Naive thymus-derived CD4-positive, alpha-beta T cell (primary cell): ENCODE results near the gene SLC2A13. TPM values are rescaled to one million over a fixed set of nuclear protein-coding genes. Genes with fewer than 3 reads are reported as not detected.
"Not testable (repeated sequence)": the region's sequence is repeated elsewhere in the genome, so short reads cannot be mapped to it uniquely, and the experiment has no call there.

Experiments used
- ATAC-seq: fragments of 150-1000 bp; cut with Tn5 transposase; 2 replicates; pipeline ENCODE4 v1.10.0; 2021; ENCODE audit warnings: mild to moderate bottlenecking, moderate library complexity
- CTCF ChIA-PET: fragments of 350-600 bp; sonication (Branson Sonifier 250); formaldehyde crosslinking; loops from one replicate; lab custom pipeline; 2021; ENCODE audit warnings: antibody characterized with exemption; lab: Charles Lee
- POLR2A ChIA-PET: fragments of 350-600 bp; sonication (Branson Sonifier 250); formaldehyde crosslinking; loops from one replicate; lab custom pipeline; 2021; ENCODE audit warnings: antibody characterized with exemption, inconsistent platforms; lab: Charles Lee
- DNase-seq, 9 donors: peaks; one replicate each; pipeline versions ENCODE4 v3.0.0 to v3.0.0-alpha.2; 2020 to 2022; ENCODE audit warnings: mixed read lengths in 1 of 9
- H3K27ac ChIP-seq: one replicate; pipeline ENCODE4 v1.7.0; 2013; ENCODE audit warnings: mild to moderate bottlenecking, low read depth, low read length, moderate library complexity
- H3K27me3 ChIP-seq, 2 donors: one replicate each; pipeline ENCODE4 v1.7.0; 2013; ENCODE audit warnings: low read length in 2 of 2, mild to moderate bottlenecking in 2 of 2, moderate library complexity in 2 of 2; ENCODE audit not compliant: control insufficient read depth in 2 of 2, insufficient read depth in 2 of 2
- H3K36me3 ChIP-seq, 3 experiments: 1 replicate in 2 of 3; 2 replicates in 1 of 3; pipeline ENCODE4 v1.7.0; 2013; ENCODE audit warnings: low read length in 3 of 3, mild to moderate bottlenecking in 3 of 3, moderate library complexity in 1 of 3; ENCODE audit not compliant: insufficient read depth in 3 of 3, control insufficient read depth in 2 of 3
- H3K4me1 ChIP-seq, 2 donors: one replicate each; pipeline ENCODE4 v1.7.0; 2013; ENCODE audit warnings: low read length in 2 of 2, mild to moderate bottlenecking in 2 of 2, moderate library complexity in 1 of 2; ENCODE audit not compliant: control insufficient read depth in 2 of 2, insufficient read depth in 2 of 2
- H3K4me3 ChIP-seq: 2 replicates; pipeline ENCODE4 v1.7.0; 2013; ENCODE audit warnings: mild to moderate bottlenecking, low read length
- H3K9me3 ChIP-seq, 3 experiments: 1 replicate in 2 of 3; 2 replicates in 1 of 3; pipeline ENCODE4 v1.7.0; 2013; ENCODE audit warnings: low read length in 3 of 3; ENCODE audit not compliant: control insufficient read depth in 2 of 3
- H3K27ac Mint-ChIP-seq, 9 donors: one replicate each; pipeline ENCODE4 v1.8.0; 2020 to 2022; ENCODE audit warnings: mixed read lengths in 9 of 9, mild to moderate bottlenecking in 8 of 9, moderate library complexity in 5 of 9, inconsistent platforms in 2 of 9
- H3K27me3 Mint-ChIP-seq, 5 donors: one replicate each; pipeline ENCODE4 v1.8.0; 2021 to 2022; ENCODE audit warnings: mixed read lengths in 5 of 5, mild to moderate bottlenecking in 1 of 5
- H3K36me3 Mint-ChIP-seq, 5 donors: one replicate each; pipeline ENCODE4 v1.8.0; 2020 to 2022; ENCODE audit warnings: mixed read lengths in 5 of 5, mild to moderate bottlenecking in 3 of 5, inconsistent platforms in 1 of 5
- H3K4me1 Mint-ChIP-seq, 7 donors: one replicate each; pipeline ENCODE4 v1.8.0; 2020 to 2022; ENCODE audit warnings: mixed read lengths in 7 of 7, mild to moderate bottlenecking in 3 of 7, inconsistent platforms in 1 of 7
- H3K4me3 Mint-ChIP-seq, 10 donors: one replicate each; pipeline ENCODE4 v1.8.0; 2020 to 2022; ENCODE audit warnings: mild to moderate bottlenecking in 10 of 10, mixed read lengths in 10 of 10, moderate library complexity in 6 of 10, inconsistent platforms in 2 of 10
- H3K9me3 Mint-ChIP-seq, 11 donors: one replicate each; pipeline ENCODE4 v1.8.0; 2020 to 2022; ENCODE audit warnings: mixed read lengths in 11 of 11, mild to moderate bottlenecking in 4 of 11, inconsistent platforms in 1 of 11, moderate library complexity in 1 of 11
- intact Hi-C, 2 donors: fragments of 100-400 bp; cut with micrococcal nuclease; formaldehyde crosslinking; loops; one replicate each; pipeline ENCODE4 v1.15.1; 2023
- polyA plus RNA-seq, 2 donors: library from polyadenylated mRNA; unstranded; fragments of 300-500 nt; fragmentation: Illumina TruSeq; gene quantifications; one replicate each; pipeline ENCODE4 v1.2.3, GENCODE V29; 2021
- total RNA-seq, 6 experiments: library from RNA in 5 of 6; stranded (reverse) in 5 of 6; gene quantifications; 1 replicate in 5 of 6; 2 replicates in 1 of 6; pipeline ENCODE4 v1.2.3 and lab custom pipeline; 2021 to 2026

SLC2A13 gene
- total and polyA plus RNA-seq, 7 experiments from 2014 or later, result 1.2 to 5.8 (median 4.4) TPM

GRCh38 chr12:40055776-40056175 lies 50.1 kb downstream of the SLC2A13 start:
- DNase-seq (no peak), ATAC-seq (no peak)
- Mint-ChIP-seq H3K27ac (no peak overlapping the region), H3K36me3 (peaks cover 0 to 3% (median 0%) of the 10 kb centered on the region in 5 donors), H3K4me3 (no peak overlapping the region), H3K4me1 (peaks cover 0 to 2% (median 0%) of the 10 kb centered on the region in 7 donors), H3K27me3 (no peaks in the 10 kb centered on the region), H3K9me3 (no peaks in the 10 kb centered on the region)
- Histone ChIP-seq H3K27me3 (no peaks in the 10 kb centered on the region), H3K9me3 (no peaks in the 10 kb centered on the region), H3K27ac (no peak overlapping the region), H3K4me3 (no peak overlapping the region), H3K36me3 (no peaks in the 10 kb centered on the region), H3K4me1 (no peaks in the 10 kb centered on the region)
- intact Hi-C loops, result no loop called here
- ChIA-PET CTCF (no interaction called here), POLR2A (no interaction called here)

DNA sequence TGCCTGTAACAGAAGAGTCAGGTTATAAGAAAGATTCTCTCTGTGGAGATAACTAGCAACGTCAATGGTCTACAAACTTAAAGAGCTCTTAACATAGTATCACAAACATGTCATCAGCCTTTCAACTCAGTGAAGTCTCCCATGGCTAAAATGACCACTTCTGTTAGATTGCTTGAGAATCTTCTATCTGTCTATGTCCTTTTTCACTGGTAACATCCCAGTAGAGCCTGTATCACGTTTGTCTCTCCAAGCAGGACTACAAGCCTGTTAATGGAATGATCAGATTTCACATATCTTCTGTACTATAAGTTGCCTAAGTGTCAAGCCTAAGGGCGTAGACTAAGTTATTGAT lies 50.7 kb downstream of the SLC2A13 start:
- H3K4me1 ChIP-seq, result no peaks in the 10 kb centered on the region
- no peaks in the 10 kb centered on the region for H3K36me3 ChIP-seq
- Mint-ChIP-seq H3K27me3 (no peaks in the 10 kb centered on the region), H3K9me3 (no peaks in the 10 kb centered on the region), H3K4me1 (peaks cover 0 to 2% (median 0%) of the 10 kb centered on the region in 7 donors), H3K27ac (no peak overlapping the region), H3K4me3 (no peak overlapping the region), H3K36me3 (peaks cover 0 to 3% (median 0%) of the 10 kb centered on the region in 5 donors)
- no peak overlapping the region for H3K4me3 ChIP-seq
- ChIA-PET CTCF (no interaction called here), POLR2A (no interaction called here)
- DNase-seq, result no peak
- intact Hi-C loops, result no loop called here
- H3K27ac ChIP-seq, result no peak overlapping the region
- no peaks in the 10 kb centered on the region for H3K27me3 ChIP-seq
- H3K9me3 ChIP-seq, result no peaks in the 10 kb centered on the region
- ATAC-seq, result no peak

DNA sequence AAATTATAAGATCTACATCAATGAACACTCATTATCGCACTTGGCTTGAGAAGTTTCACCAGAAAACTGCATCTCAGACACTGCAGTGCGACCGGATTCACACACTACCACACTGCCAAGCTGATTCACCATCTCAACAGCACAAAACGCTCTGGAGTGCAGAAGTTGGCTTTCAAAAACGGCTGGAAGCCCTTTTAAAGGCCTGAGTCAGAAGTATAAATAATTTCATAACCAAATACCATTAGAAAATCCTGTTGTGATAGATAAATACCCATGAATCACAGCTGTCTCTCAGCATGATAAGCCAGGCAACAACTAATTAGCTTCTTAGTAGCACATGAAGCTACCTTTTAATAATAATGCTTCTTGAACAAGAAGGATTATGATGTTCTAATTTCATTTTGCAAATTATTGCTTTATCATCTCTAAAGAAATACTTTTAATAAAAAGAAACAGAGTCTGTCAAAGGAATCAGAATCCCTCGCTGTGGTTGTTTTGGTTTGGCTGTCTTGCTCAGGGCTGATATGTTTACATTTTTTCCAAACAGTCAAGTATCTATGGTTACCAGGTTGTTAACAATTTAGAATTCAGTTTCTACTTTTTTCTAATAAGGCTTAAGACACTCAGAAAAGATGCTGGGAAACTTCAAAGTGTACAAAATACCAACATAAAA lies 51.2 kb downstream of the SLC2A13 start:
- H3K36me3 ChIP-seq, result no peaks in the 10 kb centered on the region
- H3K27ac ChIP-seq, result no peak overlapping the region
- H3K9me3 ChIP-seq, result no peaks in the 10 kb centered on the region
- H3K4me1 ChIP-seq, result no peaks in the 10 kb centered on the region
- H3K27me3 ChIP-seq, result no peaks in the 10 kb centered on the region
- intact Hi-C loops, result no loop called here
- POLR2A ChIA-PET, result no interaction called here
- CTCF ChIA-PET, result no interaction called here
- no peak overlapping the region for H3K4me3 ChIP-seq
- ATAC-seq (no peak), DNase-seq (no peak)
- Mint-ChIP-seq H3K36me3 (peaks cover 0 to 3% (median 0%) of the 10 kb centered on the region in 5 donors), H3K4me1 (no peaks in the 10 kb centered on the region), H3K27me3 (no peaks in the 10 kb centered on the region), H3K27ac (no peak overlapping the region), H3K9me3 (no peaks in the 10 kb centered on the region), H3K4me3 (no peak overlapping the region)

DNA sequence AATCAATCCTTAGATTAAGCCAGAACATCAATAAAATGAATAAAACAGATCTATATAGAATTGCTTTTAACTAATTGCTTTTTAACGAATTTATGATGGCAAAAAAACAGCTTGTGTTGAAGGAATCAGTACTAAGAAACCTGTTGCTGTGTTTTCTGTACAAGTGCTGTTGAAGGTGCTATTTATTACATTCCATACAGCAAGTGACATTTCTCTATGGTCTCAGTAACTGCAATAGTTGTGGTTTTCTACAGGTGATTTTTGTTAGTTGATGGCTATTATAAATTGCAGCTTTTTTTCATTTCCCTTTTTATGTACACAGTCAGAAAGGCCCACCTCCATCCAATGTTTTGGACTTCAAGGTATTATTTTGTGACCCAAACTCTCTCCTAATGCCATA lies 56.6 kb downstream of the SLC2A13 start:
- ATAC-seq, result no peak
- no peaks in the 10 kb centered on the region for H3K27me3 Mint-ChIP-seq
- CTCF ChIA-PET, result no interaction called here

GRCh38 chr12:40047002-40047401 lies 58.9 kb downstream of the SLC2A13 start:
- H3K4me3 Mint-ChIP-seq, H3K27ac ChIP-seq, H3K27ac Mint-ChIP-seq, ATAC-seq, H3K9me3 ChIP-seq, DNase-seq, H3K4me1 Mint-ChIP-seq, H3K4me3 ChIP-seq, H3K27me3 Mint-ChIP-seq, H3K27me3 ChIP-seq, intact Hi-C loops, POLR2A ChIA-PET, CTCF ChIA-PET, H3K36me3 Mint-ChIP-seq, H3K36me3 ChIP-seq, H3K4me1 ChIP-seq, H3K9me3 Mint-ChIP-seq: not testable (repeated sequence)

More for the DNA sequence above, 56.6 kb downstream of the SLC2A13 start:
- no peaks in the 10 kb centered on the region for H3K4me1 ChIP-seq
- H3K36me3 Mint-ChIP-seq, result no peaks in the 10 kb centered on the region
- H3K27ac Mint-ChIP-seq, result no peak overlapping the region
- no peak overlapping the region for H3K4me3 Mint-ChIP-seq
- intact Hi-C loops, result no loop called here
- no peak overlapping the region for H3K27ac ChIP-seq
- no peaks in the 10 kb centered on the region for H3K36me3 ChIP-seq
- DNase-seq, result no peak
- POLR2A ChIA-PET, result no interaction called here
- no peaks in the 10 kb centered on the region for H3K9me3 Mint-ChIP-seq
- no peaks in the 10 kb centered on the region for H3K9me3 ChIP-seq
- no peaks in the 10 kb centered on the region for H3K27me3 ChIP-seq
- no peaks in the 10 kb centered on the region for H3K4me1 Mint-ChIP-seq
- H3K4me3 ChIP-seq, result no peak overlapping the region

DNA sequence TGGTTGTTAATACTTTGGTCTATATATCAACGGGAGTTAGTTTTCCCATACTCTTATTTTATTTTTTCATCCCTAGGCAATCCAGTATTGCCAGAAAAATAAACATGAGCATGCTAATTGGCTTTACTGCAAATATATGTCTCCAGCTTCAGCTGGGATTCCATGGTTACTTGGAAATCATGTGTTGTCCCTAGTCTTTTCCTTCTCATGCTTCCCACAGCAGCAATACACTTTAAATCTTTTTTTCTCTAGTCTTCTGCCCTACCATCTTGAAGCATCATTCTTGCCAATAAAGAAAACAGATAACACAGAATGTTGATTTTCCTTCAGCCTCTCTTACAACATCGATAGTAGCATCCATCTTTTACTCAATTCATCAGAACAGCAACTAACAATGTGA lies 60.2 kb downstream of the SLC2A13 start:
- CTCF ChIA-PET, result no interaction called here

GRCh38 chr12:40044396-40044795 lies 61.5 kb downstream of the SLC2A13 start:
- ChIA-PET CTCF (no interaction called here), POLR2A (no interaction called here)
- H3K4me3 Mint-ChIP-seq, result no peak overlapping the region
- H3K4me1 Mint-ChIP-seq, result no peaks in the 10 kb centered on the region
- no peak overlapping the region for H3K27ac ChIP-seq
- H3K4me3 ChIP-seq, result no peak overlapping the region
- peaks cover 0 to 13% (median 0%) of the 10 kb centered on the region in 5 donors for H3K36me3 Mint-ChIP-seq
- H3K27ac Mint-ChIP-seq, result no peak overlapping the region
- intact Hi-C loops, result no loop called here
- no peaks in the 10 kb centered on the region for H3K27me3 ChIP-seq
- no peaks in the 10 kb centered on the region for H3K4me1 ChIP-seq
- no peaks in the 10 kb centered on the region for H3K9me3 ChIP-seq
- no peak for DNase-seq
- peaks cover 0 to 3% (median 0%) of the 10 kb centered on the region in 11 donors for H3K9me3 Mint-ChIP-seq
- H3K36me3 ChIP-seq, result no peaks in the 10 kb centered on the region
- H3K27me3 Mint-ChIP-seq, result no peaks in the 10 kb centered on the region
- no peak for ATAC-seq

More for the DNA sequence above, 60.2 kb downstream of the SLC2A13 start:
- Histone ChIP-seq H3K4me1 (no peaks in the 10 kb centered on the region), H3K36me3 (no peaks in the 10 kb centered on the region), H3K9me3 (no peaks in the 10 kb centered on the region), H3K27me3 (no peaks in the 10 kb centered on the region), H3K4me3 (no peak overlapping the region), H3K27ac (no peak overlapping the region)
- intact Hi-C loops, result no loop called here
- no peak for DNase-seq
- Mint-ChIP-seq H3K4me3 (no peak overlapping the region), H3K4me1 (no peaks in the 10 kb centered on the region), H3K27ac (no peak overlapping the region), H3K36me3 (peaks cover 0 to 13% (median 0%) of the 10 kb centered on the region in 5 donors), H3K27me3 (no peaks in the 10 kb centered on the region), H3K9me3 (peaks cover 0 to 3% (median 0%) of the 10 kb centered on the region in 11 donors)
- POLR2A ChIA-PET, result no interaction called here
- no peak for ATAC-seq
